Neural progenitor cell (in vitro differentiated cells): Measurements from ENCODE around the gene KRT33A. TPM values are rescaled to one million over a fixed set of nuclear protein-coding genes. Genes with fewer than 3 reads are reported as not detected.
A peak's percentile ranks its signal among the peaks of the same experiment; 100 is the strongest.

ENCODE experiments used
- DNase-seq: peaks from one replicate; pipeline ENCODE4 v3.0.0-alpha.2; 2016; ENCODE audit warnings: low spot score
- H2AFZ ChIP-seq: fragments of 200-600 bp; sonication (generic); replicated peaks from 2 replicates; pipeline ENCODE4 v1.6.1; 2016; ENCODE audit warnings: antibody characterized with exemption
- H3F3A ChIP-seq: fragments of 200-600 bp; sonication (generic); 2 replicates; pipeline ENCODE4 v1.6.1; 2016; ENCODE audit warnings: antibody characterized with exemption, low read depth
- H3K27ac ChIP-seq: fragments of 200-600 bp; sonication (generic); 2 replicates; pipeline ENCODE4 v1.5.1; 2016; ENCODE audit warnings: mild to moderate bottlenecking
- H3K27me3 ChIP-seq: fragments of 200-600 bp; sonication (generic); 2 replicates; pipeline ENCODE4 v1.6.1; 2016; ENCODE audit warnings: mild to moderate bottlenecking, moderate library complexity
- H3K36me3 ChIP-seq: fragments of 200-600 bp; sonication (generic); 2 replicates; pipeline ENCODE4 v1.5.1; 2016
- H3K4me1 ChIP-seq: fragments of 200-600 bp; sonication (generic); 2 replicates; pipeline ENCODE4 v1.6.1; 2016; ENCODE audit warnings: mixed run types
- H3K4me2 ChIP-seq: fragments of 200-600 bp; sonication (generic); 2 replicates; pipeline ENCODE4 v1.6.1; 2016
- H3K4me3 ChIP-seq: fragments of 200-600 bp; sonication (generic); 2 replicates; pipeline ENCODE4 v1.5.1; 2016
- H3K79me2 ChIP-seq: fragments of 200-600 bp; sonication (generic); 2 replicates; pipeline ENCODE4 v1.6.1; 2016; ENCODE audit warnings: low read depth
- H3K9ac ChIP-seq: fragments of 200-600 bp; sonication (generic); 2 replicates; pipeline ENCODE4 v1.6.1; 2016
- H3K9me3 ChIP-seq: fragments of 200-600 bp; sonication (generic); 2 replicates; pipeline ENCODE4 v1.5.1; 2016; ENCODE audit warnings: low read depth
- H4K20me1 ChIP-seq: fragments of 200-600 bp; sonication (generic); 2 replicates; pipeline ENCODE4 v1.6.1; 2016; ENCODE audit warnings: low read depth
- H3K27ac Mint-ChIP-seq: 3 replicates; pipeline ENCODE4 v1.8.0; 2021; ENCODE audit warnings: mixed read lengths
- H3K27me3 Mint-ChIP-seq: 2 replicates; pipeline ENCODE4 v1.8.0; 2022; ENCODE audit warnings: low read depth, mild to moderate bottlenecking, inconsistent platforms, moderate library complexity, mixed read lengths; ENCODE audit not compliant: insufficient read depth
- H3K36me3 Mint-ChIP-seq: 3 replicates; pipeline ENCODE4 v1.8.0; 2021; ENCODE audit warnings: mixed read lengths
- H3K4me1 Mint-ChIP-seq: 3 replicates; pipeline ENCODE4 v1.8.0; 2021; ENCODE audit warnings: mixed read lengths
- H3K4me3 Mint-ChIP-seq: 3 replicates; pipeline ENCODE4 v1.8.0; 2021; ENCODE audit warnings: mild to moderate bottlenecking, moderate library complexity, mixed read lengths
- H3K9me3 Mint-ChIP-seq: 3 replicates; pipeline ENCODE4 v1.8.0; 2020; ENCODE audit warnings: mixed read lengths
- EZH2 ChIP-seq: fragments of 200-600 bp; sonication (generic); IDR thresholded peaks from 2 replicates; pipeline ENCODE4 v1.6.1; 2017; ENCODE audit warnings: antibody characterized with exemption, mild to moderate bottlenecking, moderate library complexity
- EZH2phosphoT487 ChIP-seq: fragments of 200-600 bp; sonication (generic); IDR thresholded peaks from 2 replicates; pipeline ENCODE4 v1.6.1; 2017; ENCODE audit warnings: antibody characterized with exemption
- total RNA-seq: library from RNA; depleted of rRNA; stranded (reverse); fragments of >200 nt; gene quantifications from 2 replicates; pipeline ENCODE4 v1.2.3, GENCODE V29; 2015; ENCODE audit warnings: low replicate concordance
- TF ChIP-seq, protein P1 (sequence below): fragments of 200-600 bp; sonication (generic); IDR thresholded peaks from 2 replicates; pipeline ENCODE4 v1.5.1; 2017; ENCODE audit warnings: antibody characterized with exemption, mild to moderate bottlenecking

Gene KRT33A
- total RNA-seq, 1 donor from 2014 or later: not detected

GRCh38 chr17:41394254-41394996 is 43.8 kb upstream of the KRT33A start:
- H3K4me3 ChIP-seq: no peak overlapping the region

DNA sequence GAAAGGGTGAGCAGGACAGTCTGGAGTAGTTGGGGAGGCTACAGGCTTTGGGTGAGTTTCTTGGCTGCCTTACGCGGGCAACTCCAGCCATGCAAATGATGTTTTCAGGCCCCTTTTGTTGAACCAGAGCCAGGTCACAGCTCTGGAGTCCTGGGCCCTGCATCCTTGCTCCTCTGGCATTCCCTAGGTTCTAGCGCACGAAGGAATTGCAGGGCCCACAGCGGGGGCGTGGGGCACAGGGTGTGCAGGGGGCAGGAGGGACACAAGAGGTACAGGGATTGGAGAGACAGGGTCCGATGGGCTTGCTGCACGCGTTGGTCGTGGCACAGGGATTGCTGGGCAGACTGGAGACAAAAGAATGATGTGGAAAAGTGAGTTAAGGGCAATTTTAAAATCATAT is 43.2 kb upstream of the KRT33A start:
- no peak overlapping the region for H3K27ac Mint-ChIP-seq
- Histone ChIP-seq H3K4me2 (no peak overlapping the region), H3K79me2 (no peaks in the 10 kb centered on the region), H4K20me1 (no peaks in the 10 kb centered on the region), H3F3A (no peaks in the 10 kb centered on the region), H2AFZ (no peak overlapping the region), H3K9me3 (no peaks in the 10 kb centered on the region), H3K4me3 (no peak overlapping the region), H3K36me3 (no peaks in the 10 kb centered on the region), H3K9ac (no peak overlapping the region), H3K4me1 (no peaks in the 10 kb centered on the region), H3K27ac (no peak overlapping the region), H3K27me3 (no peaks in the 10 kb centered on the region)
- peaks cover 10% of the 10 kb centered on the region for H3K27me3 Mint-ChIP-seq
- peaks cover 4% of the 10 kb centered on the region for H3K4me1 Mint-ChIP-seq
- H3K4me3 Mint-ChIP-seq: no peak overlapping the region
- DNase-seq: no peak
- TF ChIP-seq, protein P1, sequence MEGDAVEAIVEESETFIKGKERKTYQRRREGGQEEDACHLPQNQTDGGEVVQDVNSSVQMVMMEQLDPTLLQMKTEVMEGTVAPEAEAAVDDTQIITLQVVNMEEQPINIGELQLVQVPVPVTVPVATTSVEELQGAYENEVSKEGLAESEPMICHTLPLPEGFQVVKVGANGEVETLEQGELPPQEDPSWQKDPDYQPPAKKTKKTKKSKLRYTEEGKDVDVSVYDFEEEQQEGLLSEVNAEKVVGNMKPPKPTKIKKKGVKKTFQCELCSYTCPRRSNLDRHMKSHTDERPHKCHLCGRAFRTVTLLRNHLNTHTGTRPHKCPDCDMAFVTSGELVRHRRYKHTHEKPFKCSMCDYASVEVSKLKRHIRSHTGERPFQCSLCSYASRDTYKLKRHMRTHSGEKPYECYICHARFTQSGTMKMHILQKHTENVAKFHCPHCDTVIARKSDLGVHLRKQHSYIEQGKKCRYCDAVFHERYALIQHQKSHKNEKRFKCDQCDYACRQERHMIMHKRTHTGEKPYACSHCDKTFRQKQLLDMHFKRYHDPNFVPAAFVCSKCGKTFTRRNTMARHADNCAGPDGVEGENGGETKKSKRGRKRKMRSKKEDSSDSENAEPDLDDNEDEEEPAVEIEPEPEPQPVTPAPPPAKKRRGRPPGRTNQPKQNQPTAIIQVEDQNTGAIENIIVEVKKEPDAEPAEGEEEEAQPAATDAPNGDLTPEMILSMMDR: no peak
- TF ChIP-seq EZH2phosphoT487 (no peak), EZH2 (no peak)
- H3K36me3 Mint-ChIP-seq: no peaks in the 10 kb centered on the region
- H3K9me3 Mint-ChIP-seq: no peaks in the 10 kb centered on the region

More at GRCh38 chr17:41394254-41394996, 43.8 kb upstream of the KRT33A start:
- Mint-ChIP-seq H3K36me3 (no peaks in the 10 kb centered on the region), H3K4me1 (peaks cover 4% of the 10 kb centered on the region), H3K4me3 (no peak overlapping the region), H3K9me3 (no peaks in the 10 kb centered on the region), H3K27ac (no peak overlapping the region), H3K27me3 (peaks cover 10% of the 10 kb centered on the region)
- no peaks in the 10 kb centered on the region for H4K20me1 ChIP-seq
- H2AFZ ChIP-seq: peak overlapping the region; percentile 57
- H3K9ac ChIP-seq: no peak overlapping the region
- no peaks in the 10 kb centered on the region for H3K9me3 ChIP-seq
- no peak overlapping the region for H3K27ac ChIP-seq
- DNase-seq: no peak
- no peak for TF ChIP-seq EZH2
- TF ChIP-seq, protein P1: no peak
- TF ChIP-seq EZH2phosphoT487: no peak
- H3K36me3 ChIP-seq: no peaks in the 10 kb centered on the region
- H3K4me1 ChIP-seq: no peaks in the 10 kb centered on the region
- no peak overlapping the region for H3K4me2 ChIP-seq
- no peaks in the 10 kb centered on the region for H3K79me2 ChIP-seq
- H3K27me3 ChIP-seq: no peaks in the 10 kb centered on the region
- H3F3A ChIP-seq: no peaks in the 10 kb centered on the region

- Histone ChIP-seq H2AFZ (no peak overlapping the region), H4K20me1 (no peaks in the 10 kb centered on the region), H3K4me3 (no peak overlapping the region), H3K36me3 (no peaks in the 10 kb centered on the region), H3F3A (no peaks in the 10 kb centered on the region), H3K9ac (no peak overlapping the region), H3K27ac (no peak overlapping the region), H3K27me3 (no peaks in the 10 kb centered on the region), H3K4me2 (no peak overlapping the region), H3K79me2 (no peaks in the 10 kb centered on the region), H3K9me3 (no peaks in the 10 kb centered on the region), H3K4me1 (no peaks in the 10 kb centered on the region)
- peaks cover 4% of the 10 kb centered on the region for H3K4me1 Mint-ChIP-seq
- no peaks in the 10 kb centered on the region for H3K36me3 Mint-ChIP-seq
- no peak overlapping the region for H3K4me3 Mint-ChIP-seq
- H3K27me3 Mint-ChIP-seq: peaks cover 8% of the 10 kb centered on the region
- no peak overlapping the region for H3K27ac Mint-ChIP-seq
- no peak for DNase-seq
- no peaks in the 10 kb centered on the region for H3K9me3 Mint-ChIP-seq
- TF ChIP-seq EZH2phosphoT487 (no peak), EZH2 (no peak)
- TF ChIP-seq, protein P1: no peak
Observed at GRCh38 chr17:41393294-41393693, 42.7 kb upstream of the KRT33A start.
